Activated CD4-positive, alpha-beta T cell treated with anti-CD3 and anti-CD28 coated beads, Interleukin-2, amount 50 U/mL, for 4 hours (primary cell): ENCODE data around the gene AUTS2.

ENCODE experiments used
- DNase-seq, 2 experiments: peaks; one replicate each; pipeline ENCODE4 v3.0.0-alpha.2; 2020

The AUTS2 gene

GRCh38 chr7:70495033-70495376 lies 896.7 kb downstream of the AUTS2 start:
- no peak for DNase-seq

GRCh38 chr7:70497793-70498192 lies 899.5 kb downstream of the AUTS2 start:
- no peak for DNase-seq

- DNase-seq = no peak
Measured at GRCh38 chr7:70498232-70498992, 900.1 kb downstream of the AUTS2 start.

- no peak for DNase-seq
Measured at GRCh38 chr7:70500261-70500660, 902.0 kb downstream of the AUTS2 start.

- no peak for DNase-seq
Measured at GRCh38 chr7:70502117-70502863, 904.0 kb downstream of the AUTS2 start.

- no peak for DNase-seq
Measured at GRCh38 chr7:70504254-70504653, 906.0 kb downstream of the AUTS2 start.

GRCh38 chr7:70505468-70505867 lies 907.2 kb downstream of the AUTS2 start:
- no peak for DNase-seq

- DNase-seq = no peak
Measured at GRCh38 chr7:70505886-70506285, 907.6 kb downstream of the AUTS2 start.

- no peak for DNase-seq
Measured at GRCh38 chr7:70506434-70506833, 908.2 kb downstream of the AUTS2 start.

- DNase-seq = no peak
Measured at GRCh38 chr7:70512144-70512543, 913.9 kb downstream of the AUTS2 start.

- no peak for DNase-seq
Measured at GRCh38 chr7:70512761-70513160, 914.5 kb downstream of the AUTS2 start.

GRCh38 chr7:70520611-70521010 lies 922.3 kb downstream of the AUTS2 start:
- DNase-seq = no peak

- no peak for DNase-seq
Measured at GRCh38 chr7:70523249-70523988, 925.1 kb downstream of the AUTS2 start.

- DNase-seq = no peak
Measured at GRCh38 chr7:70523989-70524351, 925.7 kb downstream of the AUTS2 start.

- DNase-seq = no peak
Measured at GRCh38 chr7:70525991-70526390, 927.7 kb downstream of the AUTS2 start.

- DNase-seq = no peak
Measured at GRCh38 chr7:70527520-70528115, 929.3 kb downstream of the AUTS2 start.

- DNase-seq = no peak
Measured at GRCh38 chr7:70529436-70529835, 931.2 kb downstream of the AUTS2 start.

GRCh38 chr7:70529914-70530585 lies 931.8 kb downstream of the AUTS2 start:
- DNase-seq = no peak

- DNase-seq = no peak
Measured at GRCh38 chr7:70533614-70534013, 935.3 kb downstream of the AUTS2 start.

- no peak for DNase-seq
Measured at GRCh38 chr7:70539205-70539604, 940.9 kb downstream of the AUTS2 start.

GRCh38 chr7:70539617-70540016 lies 941.3 kb downstream of the AUTS2 start:
- DNase-seq = no peak

GRCh38 chr7:70540641-70541040 lies 942.4 kb downstream of the AUTS2 start:
- no peak for DNase-seq
